Neutrophil (primary cell): ENCODE data around the gene ADAMTS2.

Experiments used
- H3K27ac ChIP-seq: fragments of 200-600 bp; sonication (generic); 2 replicates; pipeline ENCODE4 v1.5.1; 2016; ENCODE audit warnings: mild to moderate bottlenecking, moderate library complexity
- H3K27me3 ChIP-seq: fragments of 200-600 bp; sonication (generic); 2 replicates; pipeline ENCODE4 v1.6.0; 2016; ENCODE audit warnings: mild to moderate bottlenecking
- H3K36me3 ChIP-seq: fragments of 200-600 bp; sonication (generic); 2 replicates; pipeline ENCODE4 v1.5.1; 2017
- H3K4me1 ChIP-seq, 2 experiments: fragments of 200-600 bp in 1 of 2; sonication (generic) in 1 of 2; 1 replicate in 1 of 2; 2 replicates in 1 of 2; pipeline versions ENCODE4 v1.5.1 to v1.6.1; 2013 to 2016; ENCODE audit warnings: low read depth in 1 of 2, low read length in 1 of 2, mild to moderate bottlenecking in 1 of 2, moderate library complexity in 1 of 2; ENCODE audit not compliant: control insufficient read depth in 1 of 2, insufficient read depth in 1 of 2
- H3K4me3 ChIP-seq, 2 experiments: fragments of 200-600 bp in 1 of 2; sonication (generic) in 1 of 2; 1 replicate in 1 of 2; 2 replicates in 1 of 2; pipeline ENCODE4 v1.5.1; 2013 to 2016; ENCODE audit warnings: low read depth in 1 of 2, low read length in 1 of 2, mild to moderate bottlenecking in 1 of 2, moderate library complexity in 1 of 2
- H3K9me3 ChIP-seq: fragments of 200-600 bp; sonication (generic); 2 replicates; pipeline ENCODE4 v1.5.1; 2016
- CTCF ChIP-seq: fragments of 200-600 bp; sonication (generic); IDR thresholded peaks from 2 replicates; pipeline ENCODE4 v1.5.1; 2016; ENCODE audit warnings: antibody characterized with exemption

Gene ADAMTS2

GRCh38 chr5:179171251-179171815 is 173.9 kb downstream of the ADAMTS2 start:
- Histone ChIP-seq H3K9me3 (no peaks in the 10 kb centered on the region), H3K27me3 (peaks cover 31% of the 10 kb centered on the region), H3K4me1 (peaks cover 3 to 9% of the 10 kb centered on the region in 2 experiments), H3K36me3 (no peaks in the 10 kb centered on the region), H3K27ac (no peak overlapping the region), H3K4me3 (no peak overlapping the region)
- no peak for TF ChIP-seq CTCF

GRCh38 chr5:179170606-179171005 is 174.7 kb downstream of the ADAMTS2 start:
- Histone ChIP-seq H3K9me3 (no peaks in the 10 kb centered on the region), H3K27ac (no peak overlapping the region), H3K36me3 (no peaks in the 10 kb centered on the region), H3K4me1 (peaks cover 3 to 9% of the 10 kb centered on the region in 2 experiments), H3K4me3 (no peak overlapping the region), H3K27me3 (peaks cover 38% of the 10 kb centered on the region)
- no peak for TF ChIP-seq CTCF

GRCh38 chr5:179169836-179170235 is 175.4 kb downstream of the ADAMTS2 start:
- H3K27me3 ChIP-seq = peaks cover 43% of the 10 kb centered on the region
- H3K4me3 ChIP-seq = no peak overlapping the region
- H3K27ac ChIP-seq = no peak overlapping the region
- peaks cover 3 to 9% of the 10 kb centered on the region in 2 experiments for H3K4me1 ChIP-seq
- TF ChIP-seq CTCF = no peak
- no peaks in the 10 kb centered on the region for H3K36me3 ChIP-seq
- no peaks in the 10 kb centered on the region for H3K9me3 ChIP-seq

GRCh38 chr5:179168664-179169063 is 176.6 kb downstream of the ADAMTS2 start:
- H3K36me3 ChIP-seq = no peaks in the 10 kb centered on the region

GRCh38 chr5:179167871-179168451 is 177.3 kb downstream of the ADAMTS2 start:
- TF ChIP-seq CTCF = no peak
- Histone ChIP-seq H3K9me3 (no peaks in the 10 kb centered on the region), H3K4me3 (no peak overlapping the region), H3K27me3 (peaks cover 43% of the 10 kb centered on the region), H3K36me3 (no peaks in the 10 kb centered on the region), H3K27ac (no peak overlapping the region), H3K4me1 (peaks cover 3 to 9% of the 10 kb centered on the region in 2 experiments)

More at GRCh38 chr5:179168664-179169063, 176.6 kb downstream of the ADAMTS2 start:
- no peak for TF ChIP-seq CTCF
- Histone ChIP-seq H3K4me3 (no peak overlapping the region), H3K9me3 (no peaks in the 10 kb centered on the region), H3K4me1 (peaks cover 3 to 9% of the 10 kb centered on the region in 2 experiments), H3K27ac (no peak overlapping the region), H3K27me3 (peaks cover 43% of the 10 kb centered on the region)
